ENCODE results near the gene SMS.

DNA sequence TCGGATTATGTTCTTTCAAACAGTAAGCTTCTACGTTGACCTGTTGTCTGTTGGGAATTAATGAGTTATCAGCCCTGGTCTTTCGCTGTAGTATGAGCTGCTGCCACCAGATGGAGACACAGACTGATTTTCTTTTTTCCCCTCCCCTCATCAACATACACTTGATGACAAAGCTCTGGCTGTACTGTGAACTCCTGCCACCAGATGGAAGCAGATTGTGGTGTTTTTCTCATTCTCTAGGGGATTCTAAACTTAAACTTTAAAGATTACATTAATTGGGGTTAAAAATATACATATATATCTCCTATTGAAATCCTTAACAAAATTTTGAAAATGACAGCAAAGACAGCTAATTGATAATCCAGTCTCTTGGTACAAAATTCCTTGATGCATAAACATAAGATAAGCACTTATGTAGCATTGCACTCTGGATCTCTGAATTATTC, 44.8 kb downstream of the SMS start:
- TF ChIP-seq, protein P1, sequence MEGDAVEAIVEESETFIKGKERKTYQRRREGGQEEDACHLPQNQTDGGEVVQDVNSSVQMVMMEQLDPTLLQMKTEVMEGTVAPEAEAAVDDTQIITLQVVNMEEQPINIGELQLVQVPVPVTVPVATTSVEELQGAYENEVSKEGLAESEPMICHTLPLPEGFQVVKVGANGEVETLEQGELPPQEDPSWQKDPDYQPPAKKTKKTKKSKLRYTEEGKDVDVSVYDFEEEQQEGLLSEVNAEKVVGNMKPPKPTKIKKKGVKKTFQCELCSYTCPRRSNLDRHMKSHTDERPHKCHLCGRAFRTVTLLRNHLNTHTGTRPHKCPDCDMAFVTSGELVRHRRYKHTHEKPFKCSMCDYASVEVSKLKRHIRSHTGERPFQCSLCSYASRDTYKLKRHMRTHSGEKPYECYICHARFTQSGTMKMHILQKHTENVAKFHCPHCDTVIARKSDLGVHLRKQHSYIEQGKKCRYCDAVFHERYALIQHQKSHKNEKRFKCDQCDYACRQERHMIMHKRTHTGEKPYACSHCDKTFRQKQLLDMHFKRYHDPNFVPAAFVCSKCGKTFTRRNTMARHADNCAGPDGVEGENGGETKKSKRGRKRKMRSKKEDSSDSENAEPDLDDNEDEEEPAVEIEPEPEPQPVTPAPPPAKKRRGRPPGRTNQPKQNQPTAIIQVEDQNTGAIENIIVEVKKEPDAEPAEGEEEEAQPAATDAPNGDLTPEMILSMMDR (conservative IDR thresholded peaks at IDR 0.05 in 1 of 2, IDR thresholded peaks at IDR 0.05 in 1 of 2; ENCODE audit: low read depth in 1 of 2, low read length in 2 of 2): peak; percentile 77
- TF ChIP-seq EZH2 (IDR thresholded peaks at IDR 0.05; ENCODE audit: low read length, missing control alignments): no peak
